NCI-H82 (cell line): ENCODE results near the gene CA10.
A peak's percentile ranks its signal among the peaks of the same experiment; 100 is the strongest.

ENCODE experiments used
- DNase-seq: peaks from one replicate; lab custom pipeline; 2025; lab: John Stamatoyannopoulos, UW

Gene CA10

DNA sequence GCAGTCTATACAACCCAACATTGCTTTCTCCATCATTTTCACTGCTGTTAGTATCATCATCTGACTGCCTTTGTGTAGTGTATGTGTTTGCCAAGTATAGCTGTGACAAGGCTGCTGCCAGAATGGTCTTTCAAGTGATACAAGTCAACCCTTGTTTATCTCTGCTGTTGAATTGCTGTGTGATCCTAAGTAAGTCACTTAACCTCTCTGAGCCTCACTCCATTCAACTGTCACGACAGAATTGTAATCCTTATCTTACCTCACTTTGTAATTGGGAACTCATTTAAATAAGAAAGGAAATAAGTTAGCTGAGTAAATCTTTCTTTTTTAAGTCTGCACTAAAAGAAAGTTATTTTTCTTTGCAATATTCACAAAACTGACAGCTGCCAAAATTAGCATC lies 340.6 kb downstream of the CA10 start:
- DNase-seq, result no peak

DNA sequence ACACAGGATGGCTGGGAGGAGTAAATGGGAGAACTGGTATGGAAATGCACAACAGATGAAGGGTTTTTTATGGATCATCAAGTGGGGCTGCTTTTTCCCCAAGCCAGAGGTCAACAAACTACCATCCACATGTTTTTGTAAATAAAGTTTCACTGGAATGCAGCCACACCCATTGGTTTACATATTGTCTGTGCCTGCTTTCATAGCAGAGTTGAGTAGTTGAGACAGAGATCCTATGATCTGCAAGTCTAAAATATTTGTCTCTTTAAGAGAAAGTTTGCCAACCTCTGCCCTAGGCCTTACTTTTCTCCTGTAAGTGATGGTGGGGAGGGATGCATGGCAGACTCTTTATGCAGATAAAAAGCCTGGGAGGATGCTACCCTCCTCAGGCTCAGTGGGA lies 341.4 kb downstream of the CA10 start:
- no peak for DNase-seq

DNA sequence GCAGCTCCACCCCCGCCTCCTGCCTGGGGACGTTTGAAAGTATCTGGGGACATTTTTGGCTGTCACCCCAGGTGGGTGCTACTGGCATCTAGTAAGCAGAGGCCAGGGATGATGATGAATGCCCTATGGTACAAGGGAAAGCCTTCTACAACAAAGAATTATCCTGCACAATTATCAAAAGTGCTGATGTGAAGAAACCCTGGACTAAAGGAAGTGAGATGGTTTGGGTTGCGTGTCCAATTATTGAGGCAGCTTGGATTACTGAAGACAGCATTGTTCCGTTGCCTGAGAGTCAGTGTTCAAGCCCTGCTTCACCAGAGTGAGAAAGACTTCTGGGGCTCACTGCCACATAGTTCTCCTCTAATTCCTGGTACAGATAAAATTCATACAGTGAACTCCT lies 343.4 kb downstream of the CA10 start:
- no peak for DNase-seq

DNA sequence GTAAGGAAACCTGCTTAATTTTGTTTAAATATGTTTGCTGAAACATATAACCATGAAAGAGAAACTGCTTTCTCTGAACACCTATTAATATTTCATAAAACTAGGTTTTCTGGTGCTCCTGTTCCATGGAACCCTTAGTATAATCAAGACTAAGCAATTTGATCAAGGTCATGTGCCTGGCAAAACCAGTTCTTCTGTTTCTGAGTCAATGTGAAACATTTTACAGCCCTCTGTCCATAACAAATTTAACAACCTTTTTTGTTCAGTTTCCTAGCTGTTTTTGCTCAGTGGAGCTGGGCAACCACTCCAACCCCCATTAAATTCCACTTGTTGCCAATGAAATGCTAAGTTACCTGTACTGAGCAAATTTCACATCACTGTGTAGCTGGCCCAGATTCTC lies 344.0 kb downstream of the CA10 start:
- no peak for DNase-seq

- DNase-seq, result no peak
These were observed 344.7 kb downstream of the CA10 start for GRCh38 chr17:51813784-51814174.

DNA sequence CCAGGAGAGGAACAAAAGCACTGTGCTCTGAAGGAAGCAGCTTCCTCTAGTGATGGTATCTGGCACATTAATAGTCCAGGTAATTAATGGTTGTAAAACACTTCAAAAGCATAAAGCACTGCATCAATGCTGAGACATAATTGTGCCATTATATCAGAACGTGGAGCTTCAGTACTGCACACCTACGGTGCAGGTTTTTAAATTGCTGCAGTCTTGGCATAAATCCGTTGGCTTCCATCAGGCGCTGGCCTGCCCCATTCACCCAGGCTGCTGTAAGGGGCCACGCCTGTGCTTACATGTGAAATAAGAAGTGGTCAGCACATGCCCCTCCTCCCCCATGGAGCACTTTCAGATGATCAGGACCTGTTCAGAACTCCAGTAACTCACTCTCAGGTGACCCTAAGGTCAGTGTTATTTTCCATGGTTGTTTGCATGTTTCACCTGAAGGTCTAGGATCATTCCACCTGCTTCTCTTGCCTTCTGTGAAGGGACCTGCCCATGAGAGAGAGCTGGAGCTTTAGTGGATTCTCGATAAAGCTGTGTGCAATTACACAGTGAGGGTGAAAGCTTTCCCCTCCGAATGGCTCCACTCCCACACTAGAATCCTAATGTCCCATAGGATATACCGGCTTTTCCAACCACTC lies 345.3 kb downstream of the CA10 start:
- DNase-seq, result no peak

GRCh38 chr17:51807460-51807859 lies 351.1 kb downstream of the CA10 start:
- no peak for DNase-seq

- no peak for DNase-seq
These were observed 352.7 kb downstream of the CA10 start for GRCh38 chr17:51805765-51806164.

DNA sequence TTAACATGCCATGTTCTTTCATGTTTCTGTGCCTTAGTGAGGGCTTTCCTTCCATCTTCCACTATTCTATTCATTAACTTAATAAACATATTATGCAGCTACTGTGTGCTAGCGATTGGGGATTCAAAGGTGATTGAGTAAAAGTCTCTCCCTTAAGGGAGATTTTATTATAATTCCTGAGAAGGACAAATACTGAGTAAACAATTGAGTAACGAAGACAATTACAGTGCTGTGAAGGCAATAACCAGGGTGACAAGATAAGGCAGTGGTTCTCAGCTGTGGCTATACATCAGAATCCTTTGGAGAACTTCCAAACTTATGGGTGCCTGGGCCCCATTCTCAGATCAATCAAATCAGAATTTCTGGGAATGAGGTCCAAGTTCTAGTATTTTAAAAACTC lies 353.3 kb downstream of the CA10 start:
- DNase-seq, result no peak

GRCh38 chr17:51803161-51803560 lies 355.4 kb downstream of the CA10 start:
- no peak for DNase-seq

- peak; percentile 46 for DNase-seq
These were observed 356.0 kb downstream of the CA10 start for GRCh38 chr17:51802544-51802943.

GRCh38 chr17:51801626-51802025 lies 356.9 kb downstream of the CA10 start:
- DNase-seq, result no peak

GRCh38 chr17:51799981-51800380 lies 358.5 kb downstream of the CA10 start:
- DNase-seq, result no peak

DNA sequence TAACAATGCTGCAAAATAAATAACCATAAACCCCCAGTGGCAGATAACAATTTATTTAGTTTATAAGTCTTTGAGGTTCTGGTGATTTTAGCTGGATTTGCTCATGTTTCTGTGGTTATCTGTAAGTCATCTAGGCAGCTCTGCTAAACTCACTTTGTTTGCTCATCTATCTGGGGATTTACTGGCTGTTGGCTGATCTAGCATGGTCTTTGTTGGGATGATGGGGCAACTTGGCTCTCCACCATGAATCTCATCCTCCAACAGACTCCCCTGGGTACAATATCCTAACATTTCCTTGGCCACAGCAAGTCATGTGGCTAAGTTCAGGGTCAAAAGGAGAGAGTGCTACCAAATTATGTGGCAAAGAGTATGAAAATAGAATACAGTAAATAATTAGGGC lies 359.3 kb downstream of the CA10 start:
- no peak for DNase-seq

GRCh38 chr17:51797150-51797549 lies 361.4 kb downstream of the CA10 start:
- no peak for DNase-seq

DNA sequence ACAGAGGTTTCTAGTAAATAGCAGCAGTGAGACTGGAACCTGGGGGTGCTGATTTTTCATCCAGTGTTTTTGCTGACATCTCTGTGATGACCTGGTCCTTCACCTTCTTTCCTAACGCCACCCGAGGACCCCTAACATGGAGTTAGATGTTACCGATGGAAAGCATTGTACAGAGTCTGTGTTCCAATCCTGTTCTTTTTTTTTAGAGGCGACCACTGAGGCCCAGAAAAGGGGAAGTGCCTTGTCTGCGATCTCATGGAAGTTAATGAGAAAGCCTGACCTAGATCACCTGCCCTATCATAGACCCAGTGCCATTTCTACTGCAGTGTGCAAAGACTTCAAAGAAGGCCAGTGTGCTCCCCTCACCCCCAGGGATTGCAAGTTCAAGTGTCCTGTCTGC lies 362.5 kb downstream of the CA10 start:
- no peak for DNase-seq

GRCh38 chr17:51795401-51795800 lies 363.1 kb downstream of the CA10 start:
- DNase-seq, result no peak

- no peak for DNase-seq
These were observed 364.0 kb downstream of the CA10 start for GRCh38 chr17:51794466-51794865.

- no peak for DNase-seq
These were observed 364.8 kb downstream of the CA10 start for GRCh38 chr17:51793686-51794085.

- DNase-seq, result no peak
These were observed 379.7 kb downstream of the CA10 start for GRCh38 chr17:51778842-51779241.

- peak; percentile 5 for DNase-seq
These were observed 388.3 kb downstream of the CA10 start for GRCh38 chr17:51770027-51770759.

DNA sequence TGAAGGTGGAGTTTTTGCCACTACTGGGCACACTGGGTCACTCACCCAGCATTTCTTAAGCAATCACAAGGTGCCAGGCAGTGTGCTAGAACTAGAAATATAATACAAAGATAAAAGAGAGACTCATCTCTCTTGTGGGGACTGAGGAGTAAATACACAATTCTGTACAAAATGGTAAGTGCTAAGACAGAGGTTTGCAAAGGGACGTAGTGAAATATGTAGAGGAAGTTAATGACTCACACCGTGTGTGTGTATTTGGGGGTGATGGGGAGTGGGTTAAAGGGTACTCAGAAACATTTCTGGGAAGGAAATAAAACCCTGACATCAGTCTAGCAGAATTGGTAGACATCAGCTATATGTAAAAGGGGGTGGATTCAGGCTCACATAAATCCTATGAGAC lies 389.3 kb downstream of the CA10 start:
- no peak for DNase-seq

- no peak for DNase-seq
These were observed 389.8 kb downstream of the CA10 start for GRCh38 chr17:51768706-51769105.

- DNase-seq, result no peak
These were observed 391.2 kb downstream of the CA10 start for GRCh38 chr17:51767287-51767686.
